ENCODE data around the gene FGF22. TPM values are rescaled to one million over a fixed set of nuclear protein-coding genes. Genes with fewer than 3 reads are reported as not detected.

FGF22 gene
- total and polyA plus RNA-seq, 2 of the 8 experiments (the other 6 are each of a cell fraction or from before 2014, with no cell fraction given) = 0.44 to 1.7 TPM

DNA sequence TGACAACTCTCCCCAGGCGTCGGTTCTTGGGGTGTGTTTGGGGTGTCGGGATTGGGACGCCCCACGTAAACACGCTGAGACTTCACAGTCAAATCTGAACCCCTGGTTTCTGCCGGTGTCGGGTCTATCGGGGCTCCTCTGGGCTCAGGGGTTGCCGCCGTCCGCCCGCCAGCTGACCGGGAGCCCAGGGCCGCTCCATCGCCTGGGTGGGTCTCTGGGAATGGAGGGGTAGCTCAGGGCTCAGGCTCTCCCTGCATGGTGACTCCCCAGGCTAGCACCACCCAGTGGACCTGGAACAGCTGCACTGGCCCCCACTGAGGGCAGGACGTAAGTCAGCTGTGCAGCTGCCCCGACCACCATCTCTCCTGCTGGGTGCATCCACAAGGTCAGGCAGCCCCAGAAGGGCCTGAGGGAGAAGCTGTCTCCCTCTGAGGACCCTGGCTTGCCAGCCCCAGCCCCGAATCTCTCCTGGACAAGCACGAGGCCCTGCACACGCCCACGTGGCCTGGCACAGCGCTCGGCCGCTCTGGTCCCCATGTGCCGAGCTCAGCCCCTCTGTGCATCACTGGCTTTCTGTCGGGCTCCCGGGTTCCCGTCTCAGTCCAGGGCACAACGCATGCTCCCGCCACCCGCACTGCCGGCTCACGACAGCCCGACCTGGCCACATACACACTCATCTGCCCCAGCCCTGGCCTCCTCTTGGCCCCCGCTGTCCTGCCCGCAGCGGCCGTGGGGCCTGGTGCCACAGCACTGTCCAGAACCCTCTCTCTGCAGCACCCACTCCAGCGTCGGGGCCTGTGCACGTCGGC is 17.3 kb downstream of the FGF22 start:
- H2BK15ac ChIP-seq (ENCODE audit: low read length) = no peak overlapping the region
- H3K18ac ChIP-seq (ENCODE audit: extremely low read depth, low read length) = no peak overlapping the region
- no peak overlapping the region for H3K27ac ChIP-seq (ENCODE audit: low read depth, low read length)
- peak overlapping the region in 1 of 4 experiments; percentile 41; a peak in 1 of 7 replicates for H3K9ac ChIP-seq (replicated peaks in 1 of 4; ENCODE audit: extremely low read depth in 1 of 4, low read depth in 3 of 4, low read length in 3 of 4)
- H2AFZ ChIP-seq (ENCODE audit: low read length) = no peak overlapping the region
- ChIA-PET CTCF (ENCODE audit: partially characterized antibody) (interaction anchor here (1.9 kb wide), 1 partner anchor 29 kb away, joined by 10 read pairs; no protein-coding TSS in a partner anchor), POLR2A (ENCODE audit: partially characterized antibody) (interaction anchor here (0.6 to 2.0 kb wide), 7 partner anchors 9 to 156 kb away, joined by 3 to 9 read pairs (median 3); no protein-coding TSS in a partner anchor)
- no peak overlapping the region for H2BK12ac ChIP-seq (ENCODE audit: low read depth, low read length)
- no peak overlapping the region for H2AK5ac ChIP-seq (ENCODE audit: low read depth, low read length)
- no peak for FAIRE-seq
- no peak overlapping the region for H3K4me3 ChIP-seq (ENCODE audit: extremely low read depth in 1 of 4, insufficient read depth in 2 of 4, low read depth in 3 of 4, low read length in 4 of 4)
- H4K5ac ChIP-seq (ENCODE audit: insufficient read length, low read depth, low read length) = no peak overlapping the region
- no peaks in the 10 kb centered on the region for H3K27me3 ChIP-seq (replicated peaks in 1 of 4; ENCODE audit: control insufficient read depth in 3 of 4, extremely low read depth in 1 of 4, insufficient read depth in 3 of 4, low read length in 3 of 4)
- peaks cover 18% of the 10 kb centered on the region for H3K79me1 ChIP-seq (ENCODE audit: low read depth, low read length)
- DNase-seq (ENCODE audit: low read depth in 1 of 2, low spot score in 2 of 2) = no peak
- H2BK120ac ChIP-seq (replicated peaks; ENCODE audit: low read depth, low read length) = no peak overlapping the region
- no peak overlapping the region for H2BK5ac ChIP-seq (ENCODE audit: low read depth, low read length)
- H4K91ac ChIP-seq (replicated peaks; ENCODE audit: insufficient read length, low read length) = no peak overlapping the region
- H3K4me2 ChIP-seq (ENCODE audit: insufficient read depth in 1 of 2, low read depth in 2 of 2, low read length in 2 of 2) = no peak overlapping the region
- H3K56ac ChIP-seq (replicated peaks; ENCODE audit: insufficient read length, low read depth, low read length) = no peak overlapping the region
- no peak overlapping the region for H3K4ac ChIP-seq (replicated peaks; ENCODE audit: insufficient read length, low read depth, low read length)
- TF ChIP-seq NANOG (IDR thresholded peaks at IDR 0.05; ENCODE audit: insufficient read depth, low read depth, low read length, poor library complexity, severe bottlenecking) (no peak), SP4 (IDR thresholded peaks at IDR 0.05; ENCODE audit: low read length) (no peak), CBX8 (IDR thresholded peaks at IDR 0.05; ENCODE audit: borderline replicate concordance, low read depth, low read length) (no peak), PHF8 (conservative IDR thresholded peaks at IDR 0.05; ENCODE audit: low read depth, low read length) (no peak)
- H3K23ac ChIP-seq (ENCODE audit: insufficient read length) = no peak overlapping the region
- peaks cover 0 to 14% (median 3%) of the 10 kb centered on the region in 4 experiments; a peak in 5 of 8 replicates for H3K36me3 ChIP-seq (ENCODE audit: control insufficient read depth in 2 of 4, insufficient read depth in 4 of 4, low read length in 3 of 4)
- H2BK20ac ChIP-seq (ENCODE audit: low read length) = no peak overlapping the region
- peaks cover 55 to 98% of the 10 kb centered on the region in 2 experiments for H3K79me2 ChIP-seq (ENCODE audit: control insufficient read depth in 1 of 2, insufficient read depth in 2 of 2, low read length in 2 of 2)
- H3K14ac ChIP-seq (ENCODE audit: insufficient read length) = no peak overlapping the region
- peaks cover 60 to 64% of the 10 kb centered on the region in 2 experiments for H4K20me1 ChIP-seq (replicated peaks in 1 of 2; ENCODE audit: control insufficient read depth in 1 of 2, insufficient read depth in 2 of 2, low read length in 2 of 2)
- WGBS, 2 experiments (ENCODE audit: extremely low coverage in 1 of 2, insufficient coverage in 1 of 2, insufficient read length in 1 of 2, insufficient replicate concordance in 2 of 2, low coverage in 1 of 2, low lambda C conversion rate in 2 of 2, missing lambda C conversion rate in 1 of 2) = 97% methylated on average over 42 of the region's 43 CpGs; no CpG with 5 or more reads in 1 of the 2 experiments
- H3K23me2 ChIP-seq (ENCODE audit: low read depth, low read length) = peaks cover under 1% of the 10 kb centered on the region; the same call in 1 of the 2 replicates
- peaks cover 0 to 11% (median 5%) of the 10 kb centered on the region in 4 experiments; a peak in 5 of 7 replicates for H3K4me1 ChIP-seq (replicated peaks in 1 of 4; ENCODE audit: control insufficient read depth in 3 of 4, insufficient read depth in 4 of 4, low read length in 3 of 4)
- no peaks in the 10 kb centered on the region for H3K9me3 ChIP-seq (ENCODE audit: insufficient read depth in 2 of 2, low read depth in 1 of 2, low read length in 1 of 2)
- no peak overlapping the region for H4K8ac ChIP-seq (ENCODE audit: extremely low read depth, insufficient read depth, low read length)
